ENCODE data around the gene ANGPTL7. TPM values are rescaled to one million over a fixed set of nuclear protein-coding genes. Genes with fewer than 3 reads are reported as not detected.
"Not testable (repeated sequence)": the region's sequence is repeated elsewhere in the genome, so short reads cannot be mapped to it uniquely, and the experiment has no call there.

ANGPTL7 gene
- total RNA-seq, 1 donor from 2014 or later = 2.0 TPM

DNA sequence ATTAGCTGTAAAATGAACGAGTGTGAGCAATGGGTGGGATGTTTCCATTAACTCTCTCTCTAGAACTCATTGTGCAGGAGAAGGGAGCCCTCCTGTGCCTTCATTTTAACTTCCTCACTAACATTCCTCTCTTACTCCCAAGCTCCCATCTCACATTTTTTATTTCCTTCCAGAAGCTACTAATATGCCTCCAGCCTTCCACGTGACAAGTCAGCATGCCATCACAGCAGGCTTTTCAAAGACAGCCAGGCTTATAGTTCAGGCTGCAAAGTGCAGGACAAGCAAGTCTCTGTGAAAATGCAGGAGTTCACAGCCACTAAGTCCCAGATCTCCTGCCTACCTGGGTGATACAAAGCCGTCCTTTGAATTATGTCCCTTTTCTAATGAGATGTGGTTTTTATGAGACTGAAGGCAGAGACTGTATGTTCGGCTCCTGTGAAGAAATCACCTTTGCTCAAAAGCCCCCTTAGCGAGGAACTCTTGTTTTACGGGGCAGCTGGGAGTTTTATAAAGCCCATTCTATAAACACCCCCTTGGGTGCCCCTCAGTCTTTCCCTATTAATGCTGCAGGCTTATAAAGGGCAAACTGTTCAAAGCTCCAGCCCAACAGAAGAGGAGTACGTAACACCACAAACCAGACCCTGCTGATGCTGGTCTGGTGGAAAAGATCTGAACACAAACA lies 14.8 kb upstream of the ANGPTL7 start:
- TF ChIP-seq CTCF (IDR thresholded peaks at IDR 0.05) = no peak
- DNase-seq (ENCODE audit: low spot score in 2 of 2) = no peak
- no peaks in the 10 kb centered on the region for H3K36me3 ChIP-seq
- intact Hi-C loops (cut with DNase I) = no loop called here
- no peak overlapping the region for H3K4me3 ChIP-seq
- H3K9me3 ChIP-seq = no peaks in the 10 kb centered on the region
- H3K4me1 ChIP-seq = peaks cover 9 to 28% of the 10 kb centered on the region in 2 donors
- H3K27me3 ChIP-seq = no peaks in the 10 kb centered on the region
- no peak overlapping the region for H3K27ac ChIP-seq

DNA sequence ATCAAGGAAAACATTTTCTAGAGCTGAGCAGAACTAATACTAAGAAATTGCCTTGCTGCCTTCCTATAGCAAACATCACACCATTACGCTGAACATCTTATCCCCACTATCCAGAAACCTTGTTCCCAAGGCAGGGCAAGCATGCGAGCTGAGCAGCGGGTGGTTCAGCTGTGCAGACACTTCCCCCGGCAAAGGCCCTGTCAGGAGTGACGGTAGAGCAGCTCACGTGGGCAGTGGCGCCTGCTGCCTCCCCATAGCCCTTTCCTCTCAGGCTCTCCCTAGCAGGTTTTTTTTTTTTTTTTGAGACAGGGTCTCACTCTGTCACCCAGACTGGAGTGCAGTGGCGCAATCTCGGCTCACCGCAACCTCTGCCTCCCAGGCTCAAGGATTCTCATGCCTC lies 13.7 kb upstream of the ANGPTL7 start:
- no peak for TF ChIP-seq CTCF (IDR thresholded peaks at IDR 0.05)

DNA sequence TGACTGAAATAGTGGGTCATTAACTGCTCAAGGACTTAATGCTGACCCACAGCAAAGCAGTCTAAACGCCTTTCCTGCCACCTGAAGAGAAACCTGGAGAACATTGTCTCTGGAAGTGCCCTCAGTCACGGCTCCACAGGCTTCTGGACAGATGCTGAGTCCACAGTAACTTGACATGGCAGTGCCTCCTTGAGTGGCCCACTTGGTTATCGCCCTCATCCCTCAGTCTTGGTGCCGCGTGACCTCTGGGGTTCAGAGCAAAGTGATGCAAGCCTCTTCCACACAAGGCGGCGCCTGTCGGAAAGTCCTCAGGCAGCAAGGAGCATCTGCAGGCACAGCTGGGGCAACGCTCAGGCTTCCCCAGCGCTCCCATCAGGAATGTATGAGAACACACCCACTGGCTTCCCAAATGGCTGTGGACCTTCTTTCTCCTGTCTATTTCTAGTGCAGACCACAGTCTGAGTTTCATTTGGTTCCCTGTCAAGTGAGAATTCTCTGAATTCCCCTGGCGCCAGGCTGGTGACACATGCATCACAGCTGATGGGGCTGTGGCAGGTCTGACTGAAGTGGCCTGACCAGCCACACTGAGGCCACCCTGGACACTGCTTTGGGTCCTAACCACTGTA lies 13.0 kb upstream of the ANGPTL7 start:
- H3K9me3 ChIP-seq = no peaks in the 10 kb centered on the region
- DNase-seq (ENCODE audit: low spot score in 2 of 2) = no peak
- peak overlapping the region; percentile 12 to 15 for H3K27ac ChIP-seq
- intact Hi-C loops (cut with DNase I) = loop anchor here (5.0 kb wide), 1 partner anchor 34 kb away; no protein-coding TSS in a partner anchor
- peaks cover 11 to 37% of the 10 kb centered on the region in 2 donors for H3K4me1 ChIP-seq
- no peak overlapping the region for H3K4me3 ChIP-seq
- TF ChIP-seq CTCF (IDR thresholded peaks at IDR 0.05) = no peak
- H3K27me3 ChIP-seq = no peaks in the 10 kb centered on the region
- H3K36me3 ChIP-seq = no peaks in the 10 kb centered on the region

More for the DNA sequence above, 13.7 kb upstream of the ANGPTL7 start:
- peaks cover 11 to 36% of the 10 kb centered on the region in 2 donors for H3K4me1 ChIP-seq
- H3K9me3 ChIP-seq = no peaks in the 10 kb centered on the region
- H3K27ac ChIP-seq = no peak overlapping the region
- no peaks in the 10 kb centered on the region for H3K36me3 ChIP-seq
- no peak overlapping the region for H3K4me3 ChIP-seq
- DNase-seq (ENCODE audit: low spot score in 2 of 2) = no peak
- intact Hi-C loops (cut with DNase I) = loop anchor here (5.0 kb wide), 1 partner anchor 33 kb away; no protein-coding TSS in a partner anchor
- no peaks in the 10 kb centered on the region for H3K27me3 ChIP-seq

DNA sequence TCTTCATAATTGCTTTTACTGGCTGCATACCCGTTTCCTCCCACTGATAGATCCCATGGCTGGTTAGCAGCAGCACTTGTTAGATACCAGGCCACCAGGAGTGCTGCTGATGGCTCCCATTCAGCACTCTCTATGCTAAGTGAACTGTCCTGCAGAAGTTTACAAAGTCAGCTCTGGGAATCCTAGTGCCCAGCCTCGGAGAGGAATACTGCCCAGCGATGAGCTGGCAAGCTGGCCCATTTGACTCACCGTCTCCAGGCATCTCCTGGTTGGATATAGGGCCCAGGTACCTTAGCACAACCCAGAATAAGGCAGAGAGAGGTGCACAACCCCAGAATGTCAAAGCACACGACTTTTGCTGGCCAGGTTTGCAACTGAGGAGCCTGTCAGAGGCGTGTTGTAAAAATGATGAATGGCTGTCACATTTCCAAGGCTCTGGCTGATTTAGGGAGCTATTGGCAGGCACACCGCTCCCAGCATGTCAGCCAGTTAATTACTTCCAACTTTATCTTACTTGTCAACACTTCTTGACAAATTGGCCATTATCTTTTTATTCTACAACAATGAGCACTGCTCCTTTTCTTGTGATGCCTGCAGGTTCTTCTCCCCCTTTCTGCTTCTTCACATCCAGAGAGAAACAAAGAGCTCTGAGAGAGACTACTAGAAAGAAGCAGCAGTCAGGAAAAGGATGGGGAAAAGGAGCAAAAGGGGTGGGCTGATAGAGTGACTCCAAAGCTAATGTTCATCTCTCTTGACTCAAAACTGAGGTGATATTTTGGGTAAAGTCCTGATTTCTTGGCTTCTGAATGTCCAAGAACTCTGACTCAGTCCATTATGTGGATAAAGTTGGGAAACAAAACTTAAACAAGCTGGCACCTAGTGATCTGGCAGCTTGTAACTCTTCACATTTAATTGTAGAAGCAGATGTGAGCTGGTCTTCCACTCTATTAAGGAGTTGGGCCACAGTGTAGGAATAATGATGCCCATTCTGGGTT lies 10.8 kb upstream of the ANGPTL7 start:
- Histone ChIP-seq H3K27ac (peak overlapping the region; percentile 51 to 54), H3K9me3 (no peaks in the 10 kb centered on the region), H3K36me3 (peaks cover 0 to 11% of the 10 kb centered on the region in 2 donors), H3K4me1 (peaks cover 11 to 37% of the 10 kb centered on the region in 2 donors), H3K4me3 (no peak overlapping the region), H3K27me3 (no peaks in the 10 kb centered on the region)
- no peak for TF ChIP-seq CTCF (IDR thresholded peaks at IDR 0.05)
- no peak for DNase-seq (ENCODE audit: low spot score in 2 of 2)
- intact Hi-C loops (cut with DNase I) = loop anchor here (5.0 kb wide), 1 partner anchor 36 kb away; no protein-coding TSS in a partner anchor

- Histone ChIP-seq H3K36me3 (peaks cover 0 to 14% of the 10 kb centered on the region in 2 donors), H3K4me1 (peaks cover 11 to 37% of the 10 kb centered on the region in 2 donors), H3K4me3 (no peak overlapping the region), H3K9me3 (no peaks in the 10 kb centered on the region), H3K27me3 (no peaks in the 10 kb centered on the region), H3K27ac (peak overlapping the region; percentile 51 to 54)
- intact Hi-C loops (cut with DNase I) = loop anchor here (5.0 kb wide), 1 partner anchor 37 kb away; no protein-coding TSS in a partner anchor
- TF ChIP-seq CTCF (IDR thresholded peaks at IDR 0.05) = no peak
- DNase-seq (ENCODE audit: low spot score in 2 of 2) = no peak
Measured at GRCh38 chr1:11179125-11179524, 10.0 kb upstream of the ANGPTL7 start.

- not testable (repeated sequence) for H3K4me3 ChIP-seq; DNase-seq (ENCODE audit: low spot score in 2 of 2); H3K9me3 ChIP-seq; H3K27me3 ChIP-seq
- Histone ChIP-seq H3K4me1 (peaks cover 11 to 37% of the 10 kb centered on the region in 2 donors), H3K36me3 (peaks cover 0 to 20% of the 10 kb centered on the region in 2 donors), H3K27ac (peak overlapping the region; percentile 34 to 54)
- intact Hi-C loops (cut with DNase I) = loop anchor here (5.0 kb wide), 1 partner anchor 37 kb away; no protein-coding TSS in a partner anchor
Measured at GRCh38 chr1:11179749-11180148, 9.4 kb upstream of the ANGPTL7 start.

All from ascending aorta (tissue), 2 donors.